Stimulated activated naive CD8-positive, alpha-beta T cell treated with anti-CD3 and anti-CD28 coated beads, Interleukin-15, Interleukin-2, amounts not matched to agents 100 U/mL and 50 U/mL, for 24 hours (primary cell): Measurements from ENCODE around the gene CCNE1.
"Not testable (repeated sequence)": the region's sequence is repeated elsewhere in the genome, so short reads cannot be mapped to it uniquely, and the experiment has no call there.

Experiments
- ATAC-seq: fragments of 150-1000 bp; cut with Tn5 transposase; one replicate; pipeline ENCODE4 v1.10.0; 2021
- DNase-seq: peaks from one replicate; pipeline ENCODE4 v3.0.0; 2021

The CCNE1 gene

DNA sequence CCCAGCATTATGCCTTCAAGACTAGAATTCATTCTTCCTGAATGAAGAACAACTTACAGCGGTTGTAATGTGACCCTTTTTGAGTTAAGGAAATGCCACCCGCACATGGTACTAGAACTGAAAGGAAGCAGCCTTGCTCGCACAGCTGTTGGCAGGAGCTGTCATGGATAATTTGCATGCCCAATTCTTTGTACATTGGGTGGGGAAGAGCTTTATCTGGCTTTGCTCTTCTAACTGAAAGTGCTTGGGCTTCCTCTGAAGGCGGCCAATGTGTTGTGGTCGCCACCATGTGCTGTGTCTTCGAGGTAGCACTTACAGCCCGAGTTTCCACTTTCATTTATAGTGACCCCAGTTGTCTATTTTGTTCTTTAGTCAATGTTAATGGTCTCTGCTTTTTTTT lies 3.4 kb downstream of the CCNE1 start:
- no peak for DNase-seq
- no peak for ATAC-seq

DNA sequence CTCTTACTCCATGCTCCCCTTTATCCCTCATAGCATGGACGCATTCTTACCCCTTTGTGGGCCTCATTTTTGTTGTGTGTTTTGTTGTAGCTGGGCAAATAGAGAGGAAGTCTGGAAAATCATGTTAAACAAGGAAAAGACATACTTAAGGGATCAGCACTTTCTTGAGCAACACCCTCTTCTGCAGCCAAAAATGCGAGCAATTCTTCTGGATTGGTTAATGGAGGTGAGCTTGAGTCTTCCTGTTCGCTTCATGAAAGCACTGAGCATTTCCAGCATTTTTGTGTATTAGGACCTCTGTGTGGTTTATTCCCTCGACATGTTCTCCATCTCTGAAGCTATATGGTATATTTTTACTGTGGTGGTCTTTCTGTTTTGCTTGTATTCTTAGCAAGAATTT lies 5.5 kb downstream of the CCNE1 start:
- no peak for ATAC-seq
- DNase-seq: no peak

- ATAC-seq (no peak), DNase-seq (no peak)
These were observed 7.5 kb downstream of the CCNE1 start for GRCh38 chr19:29819300-29819699.

DNA sequence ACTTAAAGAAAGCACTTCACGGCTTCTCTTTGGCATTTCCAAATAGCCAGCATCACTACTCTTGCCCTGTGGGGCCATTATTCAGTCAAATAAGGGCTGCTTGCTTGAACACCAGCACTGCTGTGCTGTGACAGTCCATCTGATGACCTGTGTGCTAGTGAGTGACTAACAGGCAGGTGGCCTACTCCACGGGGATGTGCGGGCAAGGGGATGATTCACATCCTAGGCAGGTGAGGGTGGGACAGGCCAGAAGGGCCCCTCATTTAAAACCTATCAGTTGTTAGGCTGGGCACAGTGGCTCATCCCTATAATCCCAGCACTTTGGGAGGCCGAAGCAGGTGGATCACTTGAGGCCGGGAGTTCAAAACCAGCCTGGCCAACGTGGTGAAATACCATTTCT lies 8.2 kb downstream of the CCNE1 start:
- no peak for ATAC-seq
- no peak for DNase-seq

GRCh38 chr19:29823581-29824330 lies 12.0 kb downstream of the CCNE1 start:
- DNase-seq (no peak), ATAC-seq (no peak)

- not testable (repeated sequence) for ATAC-seq
These were observed 13.5 kb downstream of the CCNE1 start for GRCh38 chr19:29825263-29825662.

DNA sequence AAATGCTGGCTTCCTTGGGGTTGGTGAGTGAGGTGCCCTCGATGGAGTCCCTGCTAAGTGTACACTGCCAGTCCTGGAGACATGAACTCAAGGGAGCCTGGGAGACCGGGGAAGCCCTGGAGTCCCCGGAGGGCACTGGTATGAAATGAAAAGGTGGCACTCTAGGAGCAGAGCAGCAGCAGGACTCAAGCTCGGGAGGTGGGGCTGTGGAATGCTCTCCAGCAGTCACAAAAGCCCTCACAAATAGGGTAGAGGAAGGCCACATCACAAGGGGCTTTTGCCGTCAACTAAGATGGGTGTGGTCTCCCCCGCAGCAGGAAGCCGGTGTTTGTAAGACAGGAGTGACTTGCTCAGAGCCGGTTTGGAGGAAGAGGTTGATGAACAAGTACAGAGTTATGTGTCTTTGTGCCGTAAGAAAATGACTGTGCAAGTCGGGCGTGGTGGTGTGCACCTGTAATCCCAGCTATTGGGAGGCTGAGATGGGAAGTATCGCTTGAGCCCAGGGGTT lies 19.3 kb downstream of the CCNE1 start:
- DNase-seq: peak; percentile 52

More at GRCh38 chr19:29825263-29825662, 13.5 kb downstream of the CCNE1 start:
- DNase-seq: not testable (repeated sequence)

GRCh38 chr19:29831686-29832085 lies 19.9 kb downstream of the CCNE1 start:
- ATAC-seq: no peak
- no peak for DNase-seq

More for the DNA sequence above, 19.3 kb downstream of the CCNE1 start:
- ATAC-seq: peak; percentile 87

GRCh38 chr19:29832801-29833200 lies 21.0 kb downstream of the CCNE1 start:
- ATAC-seq (no peak), DNase-seq (no peak)

DNA sequence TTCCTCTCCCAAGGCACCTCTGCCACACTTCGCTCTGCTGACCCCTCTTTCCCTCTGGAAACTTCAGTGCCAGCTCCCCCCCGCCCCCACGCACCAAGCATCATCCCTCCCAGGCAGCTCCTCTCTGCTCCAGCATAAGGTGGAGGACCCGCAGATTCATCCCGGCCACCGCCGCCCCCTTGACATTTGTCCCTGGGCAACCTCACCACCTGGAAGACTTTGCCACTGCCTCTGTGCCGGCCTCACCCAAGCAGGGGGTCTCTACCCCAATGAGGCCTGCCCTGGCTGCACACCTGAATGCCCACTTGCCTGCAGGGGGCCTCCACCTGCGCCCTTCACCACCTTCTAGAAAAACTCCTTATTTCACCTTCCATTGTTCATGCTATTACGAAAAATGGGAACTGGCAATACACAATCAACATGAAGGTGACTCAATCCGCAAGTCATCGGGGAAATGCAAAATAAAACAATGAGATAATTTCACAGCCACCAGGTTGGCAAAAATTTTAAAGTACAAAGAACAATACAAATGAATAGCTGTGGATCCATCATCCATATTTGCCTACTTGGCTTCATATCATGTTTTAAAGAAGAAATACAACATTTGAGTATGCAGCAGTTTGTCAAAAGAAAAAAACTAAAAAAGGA lies 21.9 kb downstream of the CCNE1 start:
- DNase-seq: no peak
- ATAC-seq: no peak

DNA sequence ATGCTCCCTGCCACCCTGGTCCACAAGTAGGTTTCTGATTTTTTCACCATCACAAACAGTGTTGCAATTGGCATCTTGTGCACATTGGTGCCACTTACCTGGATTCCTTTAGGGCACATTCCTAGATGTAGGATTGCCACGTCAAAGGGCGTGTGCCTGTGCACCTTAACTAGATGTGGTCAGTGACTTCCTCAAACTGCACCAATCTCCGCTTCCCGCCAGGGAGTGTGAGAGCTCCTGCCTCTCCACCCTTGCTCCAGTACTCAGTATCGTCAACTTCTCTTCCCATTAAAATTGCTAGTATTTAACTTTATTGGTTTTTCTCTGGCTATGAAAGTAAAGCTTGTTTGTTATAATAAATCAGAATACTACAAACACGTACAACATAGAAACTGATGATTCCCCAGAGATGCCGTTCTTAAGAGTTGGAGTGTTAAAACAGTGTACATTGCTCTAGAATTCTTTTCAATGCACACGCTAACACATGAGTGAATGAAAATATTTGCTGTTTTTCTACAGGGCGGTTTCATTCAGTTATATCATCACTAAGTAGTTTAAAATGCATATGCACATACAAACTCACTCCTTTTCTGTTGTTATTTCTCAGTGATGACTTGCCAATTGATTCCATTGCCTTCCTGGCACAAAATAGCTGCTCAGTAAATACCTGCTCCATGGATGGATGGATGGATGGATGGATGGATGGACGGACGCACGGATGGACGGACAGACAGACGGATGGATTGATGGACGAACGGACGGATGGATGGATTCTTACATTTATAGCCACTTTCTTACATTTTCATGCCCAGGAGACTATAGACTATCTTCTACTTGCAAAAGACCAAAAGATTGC lies 23.4 kb downstream of the CCNE1 start:
- ATAC-seq (no peak), DNase-seq (no peak)

- DNase-seq (peak; percentile 63), ATAC-seq (peak; percentile 77)
These were observed 24.6 kb downstream of the CCNE1 start for GRCh38 chr19:29836409-29836825.

GRCh38 chr19:29837448-29837981 lies 25.7 kb downstream of the CCNE1 start:
- DNase-seq (peak; percentile 50), ATAC-seq (peak; percentile 81)

- ATAC-seq (no peak), DNase-seq (no peak)
These were observed 26.2 kb downstream of the CCNE1 start for GRCh38 chr19:29837996-29838395.

GRCh38 chr19:29840066-29840950 lies 28.5 kb downstream of the CCNE1 start:
- ATAC-seq: no peak
- no peak for DNase-seq

DNA sequence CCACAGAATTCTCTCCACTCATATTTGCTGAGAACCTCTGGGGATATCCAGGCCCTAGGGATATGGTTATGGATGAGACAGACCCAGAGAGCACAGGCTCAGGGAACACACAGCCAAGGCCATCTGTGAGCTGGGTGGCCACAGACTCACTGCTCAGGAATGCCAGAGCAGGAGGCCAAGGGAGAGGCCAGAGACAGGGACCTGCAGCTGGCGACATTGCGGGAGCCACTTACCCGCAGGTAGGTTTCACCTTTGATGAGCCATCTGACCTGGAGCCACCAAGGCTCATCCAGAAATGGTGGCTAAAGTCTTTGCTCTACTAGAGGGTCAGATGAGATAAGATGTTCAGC lies 29.4 kb downstream of the CCNE1 start:
- ATAC-seq: no peak
- no peak for DNase-seq

GRCh38 chr19:29841559-29842367 lies 30.0 kb downstream of the CCNE1 start:
- no peak for DNase-seq
- ATAC-seq: no peak

DNA sequence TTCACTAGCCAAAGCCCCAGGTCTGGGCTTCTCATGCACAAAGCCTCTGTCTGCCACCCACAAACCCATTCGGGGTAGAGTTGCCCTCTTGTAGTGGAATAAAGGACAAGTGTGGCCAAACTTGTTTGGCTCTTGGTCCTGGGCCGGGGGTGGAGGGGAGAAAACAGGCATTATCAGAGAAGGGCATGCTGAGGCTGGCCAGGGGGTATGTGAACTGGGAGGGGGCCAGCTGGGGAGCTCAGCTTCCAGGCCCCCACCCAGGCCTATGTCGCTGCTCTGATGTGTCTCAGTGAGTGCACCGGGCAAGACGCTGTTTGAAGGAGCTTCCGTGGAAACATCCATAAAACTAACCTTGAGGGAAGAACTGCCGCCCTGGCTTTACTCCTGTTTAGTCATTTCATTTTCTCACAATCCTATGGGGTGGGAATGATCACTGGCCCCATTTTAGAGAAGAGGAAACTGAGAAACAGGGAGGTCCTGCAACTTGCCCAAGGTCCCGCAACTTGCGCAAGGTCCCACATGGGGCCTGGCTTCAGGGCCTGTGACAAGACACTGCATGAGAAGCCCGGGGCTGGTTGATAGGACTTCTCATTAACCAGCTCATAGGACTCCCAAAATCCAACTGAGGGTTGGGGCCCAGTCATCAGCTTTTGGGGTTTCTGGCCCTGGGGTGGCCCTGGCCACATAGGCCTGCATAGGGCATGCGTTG lies 30.8 kb downstream of the CCNE1 start:
- DNase-seq: no peak

GRCh38 chr19:29843180-29844051 lies 31.6 kb downstream of the CCNE1 start:
- ATAC-seq (no peak), DNase-seq (no peak)

More for the DNA sequence above, 30.8 kb downstream of the CCNE1 start:
- ATAC-seq: no peak
